GM23338 (cell line): ENCODE measurements around the gene CNOT4. TPM values are rescaled to one million over a fixed set of nuclear protein-coding genes. Genes with fewer than 3 reads are reported as not detected.

ENCODE experiments used
- ATAC-seq: fragments of 200-7000 bp; cut with Tn5 transposase; 3 replicates; pipeline ENCODE4 v1.9.1; 2020
- DNase-seq: peaks from one replicate; pipeline ENCODE4 v3.0.0-alpha.2; 2015; ENCODE audit warnings: low spot score
- H2AFZ ChIP-seq: fragments of 200-600 bp; sonication (generic); 2 replicates; pipeline ENCODE4 v1.8.0; 2016; ENCODE audit warnings: antibody characterized with exemption, mild to moderate bottlenecking, moderate library complexity
- H3F3A ChIP-seq: fragments of 200-600 bp; sonication (generic); replicated peaks from 2 replicates; pipeline ENCODE4 v1.8.0; 2017; ENCODE audit warnings: antibody characterized with exemption, mixed run types, low read depth
- H3K27ac ChIP-seq: fragments of 200-600 bp; sonication (generic); 2 replicates; pipeline ENCODE4 v1.6.1; 2016; ENCODE audit warnings: low read depth
- H3K27me3 ChIP-seq: fragments of 200-600 bp; sonication (generic); 2 replicates; pipeline ENCODE4 v1.8.0; 2016; ENCODE audit warnings: mild to moderate bottlenecking, mixed run types, moderate library complexity; ENCODE audit not compliant: insufficient read depth
- H3K36me3 ChIP-seq: fragments of 200-600 bp; sonication (generic); 2 replicates; pipeline ENCODE4 v1.8.0; 2016; ENCODE audit warnings: mild to moderate bottlenecking; ENCODE audit not compliant: insufficient read depth
- H3K4me1 ChIP-seq: fragments of 200-600 bp; sonication (generic); 2 replicates; pipeline ENCODE4 v1.8.0; 2016; ENCODE audit warnings: mild to moderate bottlenecking, moderate library complexity; ENCODE audit not compliant: insufficient read depth
- H3K4me2 ChIP-seq: fragments of 200-600 bp; sonication (generic); 2 replicates; pipeline ENCODE4 v1.7.1; 2017; ENCODE audit warnings: mixed run types
- H3K4me3 ChIP-seq: fragments of 200-600 bp; sonication (generic); 2 replicates; pipeline ENCODE4 v1.6.1; 2016; ENCODE audit warnings: mixed run types
- H3K79me2 ChIP-seq: fragments of 200-600 bp; sonication (generic); replicated peaks from 2 replicates; pipeline ENCODE4 v1.8.0; 2017; ENCODE audit warnings: mild to moderate bottlenecking; ENCODE audit not compliant: insufficient read depth
- H3K9me2 ChIP-seq: fragments of 200-600 bp; sonication (generic); 2 replicates; pipeline ENCODE4 v1.8.0; 2017; ENCODE audit not compliant: insufficient read depth
- H4K20me1 ChIP-seq: fragments of 200-600 bp; sonication (generic); replicated peaks from 2 replicates; pipeline ENCODE4 v1.8.0; 2017; ENCODE audit warnings: mild to moderate bottlenecking; ENCODE audit not compliant: insufficient read depth
- H3K27ac Mint-ChIP-seq: 2 replicates; pipeline ENCODE4 v1.8.0; 2020; ENCODE audit warnings: inconsistent platforms, mild to moderate bottlenecking, moderate library complexity, mixed read lengths
- H3K27me3 Mint-ChIP-seq: 3 replicates; pipeline ENCODE4 v1.8.0; 2022; ENCODE audit warnings: low read depth, mild to moderate bottlenecking, moderate library complexity, mixed read lengths, inconsistent platforms; ENCODE audit not compliant: insufficient read depth, poor library complexity
- H3K36me3 Mint-ChIP-seq: 3 replicates; pipeline ENCODE4 v1.8.0; 2021; ENCODE audit warnings: low read depth, mild to moderate bottlenecking, inconsistent platforms, moderate library complexity, mixed read lengths
- H3K4me1 Mint-ChIP-seq: 3 replicates; pipeline ENCODE4 v1.8.0; 2020; ENCODE audit warnings: mild to moderate bottlenecking, inconsistent platforms, mixed read lengths
- H3K4me3 Mint-ChIP-seq: 3 replicates; pipeline ENCODE4 v1.8.0; 2021; ENCODE audit warnings: moderate library complexity, mild to moderate bottlenecking, inconsistent platforms, mixed read lengths
- H3K9me3 Mint-ChIP-seq: 3 replicates; pipeline ENCODE4 v1.8.0; 2020; ENCODE audit warnings: moderate library complexity, mild to moderate bottlenecking, inconsistent platforms, mixed read lengths
- CREB1 ChIP-seq: fragments of 250-450 bp; sonication (Bioruptor Pico); IDR thresholded peaks from 2 replicates; pipeline ENCODE4 v1.5.0; 2020; ENCODE audit warnings: low read depth, mild to moderate bottlenecking, moderate library complexity
- CTCF ChIP-seq, 2 experiments: fragments of 200-600 bp in 1 of 2; sonication (generic) in 1 of 2; conservative IDR thresholded peaks; 2 replicates each; pipeline versions ENCODE4 v1.5.1 to v1.6.1; 2016 to 2017; ENCODE audit warnings: antibody characterized with exemption in 2 of 2, low read depth in 2 of 2, mild to moderate bottlenecking in 2 of 2, moderate library complexity in 1 of 2
- EZH2 ChIP-seq: fragments of 200-600 bp; sonication (generic); IDR thresholded peaks from one replicate; pipeline ENCODE4 v1.8.0; 2017; ENCODE audit warnings: antibody characterized with exemption, mild to moderate bottlenecking, low read depth; ENCODE audit not compliant: unreplicated experiment
- EZH2phosphoT487 ChIP-seq: fragments of 200-600 bp; sonication (generic); IDR thresholded peaks from one replicate; pipeline ENCODE4 v1.8.1; 2018; ENCODE audit warnings: antibody characterized with exemption; ENCODE audit not compliant: unreplicated experiment
- JUNB ChIP-seq: IDR thresholded peaks from one replicate; pipeline ENCODE4 v1.6.1; 2016; ENCODE audit warnings: antibody characterized with exemption; ENCODE audit not compliant: unreplicated experiment
- NANOG ChIP-seq: IDR thresholded peaks from 2 replicates; pipeline ENCODE4 v1.6.1; 2016; ENCODE audit warnings: antibody characterized with exemption, borderline replicate concordance
- POLR2AphosphoS5 ChIP-seq: IDR thresholded peaks from 2 replicates; pipeline ENCODE4 v1.6.1; 2016; ENCODE audit warnings: antibody characterized with exemption, low read depth
- STAT1 ChIP-seq: IDR thresholded peaks from one replicate; pipeline ENCODE4 v1.6.1; 2016; ENCODE audit warnings: antibody characterized with exemption; ENCODE audit not compliant: unreplicated experiment
- ZNF462 ChIP-seq: fragments of 250-450 bp; sonication (Bioruptor Pico); IDR thresholded peaks from 2 replicates; pipeline ENCODE4 v1.5.0; 2020; ENCODE audit warnings: mild to moderate bottlenecking, moderate library complexity
- polyA plus RNA-seq: library from polyadenylated mRNA; unstranded; fragments of >200 nt; fragmentation: Nextera tagmentation; extraction: Ambion mirVana; gene quantifications from 2 replicates; pipeline ENCODE4 v1.2.1, GENCODE V29; 2016
- total RNA-seq: library from RNA; depleted of rRNA; stranded (reverse); fragments of >200 nt; shearing (Covaris generic); gene quantifications from 2 replicates; pipeline ENCODE4 v1.2.3, GENCODE V29; 2014

Gene CNOT4
- total and polyA plus RNA-seq, 2 experiments from 2014 or later: 18.9 to 26.2 TPM

DNA sequence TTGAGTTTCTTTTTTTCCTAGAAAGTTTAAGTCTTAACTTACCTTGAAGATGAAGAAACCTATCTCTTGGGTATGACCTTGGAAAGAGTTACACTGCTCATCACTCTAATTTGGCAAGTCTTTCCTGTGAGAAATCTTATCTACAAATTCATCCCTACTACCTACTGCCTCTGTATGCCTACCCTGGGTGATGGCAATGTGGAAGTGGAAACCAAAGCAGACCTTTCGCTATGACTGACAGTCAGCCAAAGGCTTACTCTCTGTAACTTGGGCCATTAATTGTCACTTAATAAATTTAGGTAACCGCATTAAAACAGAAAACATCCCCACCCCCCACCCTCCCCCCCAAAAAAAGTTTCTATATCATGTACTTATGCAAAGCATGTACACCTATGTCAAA, 103.9 kb downstream of the CNOT4 start (continued):
- TF ChIP-seq ZNF462 (CRISPR knock-in tag): no peak
- TF ChIP-seq CREB1 (CRISPR knock-in tag): no peak

- Histone ChIP-seq H3K27me3 (no peaks in the 10 kb centered on the region), H3K36me3 (no peaks in the 10 kb centered on the region), H3K79me2 (no peaks in the 10 kb centered on the region), H3K9me2 (no peaks in the 10 kb centered on the region), H3F3A (no peaks in the 10 kb centered on the region), H4K20me1 (no peaks in the 10 kb centered on the region; the same call in 1 of the 2 replicates), H3K27ac (no peak overlapping the region), H3K4me3 (no peak overlapping the region), H2AFZ (no peak overlapping the region), H3K4me1 (no peaks in the 10 kb centered on the region), H3K4me2 (no peak overlapping the region)
- DNase-seq (no peak), ATAC-seq (no peak)
- Mint-ChIP-seq H3K4me3 (no peak overlapping the region), H3K27ac (no peak overlapping the region), H3K36me3 (0 out of 3 replicates have a peak, but pooled peaks cover 4% of the 10 kb centered on the region), H3K27me3 (no peaks in the 10 kb centered on the region), H3K4me1 (no peaks in the 10 kb centered on the region), H3K9me3 (no peaks in the 10 kb centered on the region)
- TF ChIP-seq STAT1: no peak
- TF ChIP-seq CREB1 (CRISPR knock-in tag): no peak
- TF ChIP-seq NANOG: no peak
- no peak for TF ChIP-seq EZH2phosphoT487
- TF ChIP-seq EZH2: no peak
- TF ChIP-seq POLR2AphosphoS5: no peak
- no peak for TF ChIP-seq JUNB
- TF ChIP-seq CTCF (conservative IDR thresholded peaks at IDR 0.05; ENCODE audit: low read depth in 2 of 2): no peak
These were observed 106.6 kb downstream of the CNOT4 start for GRCh38 chr7:135403302-135403701.
